Pulmonary artery endothelial cell (primary cell): Measurements from ENCODE around the gene KRTAP12-1. TPM values are rescaled to one million over a fixed set of nuclear protein-coding genes. Genes with fewer than 3 reads are reported as not detected.
"Not testable (repeated sequence)": the region's sequence is repeated elsewhere in the genome, so short reads cannot be mapped to it uniquely, and the experiment has no call there.

ENCODE experiments used
- DNase-seq: peaks from one replicate; pipeline ENCODE4 v3.0.0-alpha.2; 2011; ENCODE audit warnings: low read depth, low spot score
- total RNA-seq: library from RNA; depleted of rRNA; stranded (reverse); fragments of >200 nt; gene quantifications from 2 replicates; pipeline ENCODE4 v1.2.3, GENCODE V29; 2014

KRTAP12-1 gene
- total RNA-seq, 1 donor from 2014 or later, result not detected

DNA sequence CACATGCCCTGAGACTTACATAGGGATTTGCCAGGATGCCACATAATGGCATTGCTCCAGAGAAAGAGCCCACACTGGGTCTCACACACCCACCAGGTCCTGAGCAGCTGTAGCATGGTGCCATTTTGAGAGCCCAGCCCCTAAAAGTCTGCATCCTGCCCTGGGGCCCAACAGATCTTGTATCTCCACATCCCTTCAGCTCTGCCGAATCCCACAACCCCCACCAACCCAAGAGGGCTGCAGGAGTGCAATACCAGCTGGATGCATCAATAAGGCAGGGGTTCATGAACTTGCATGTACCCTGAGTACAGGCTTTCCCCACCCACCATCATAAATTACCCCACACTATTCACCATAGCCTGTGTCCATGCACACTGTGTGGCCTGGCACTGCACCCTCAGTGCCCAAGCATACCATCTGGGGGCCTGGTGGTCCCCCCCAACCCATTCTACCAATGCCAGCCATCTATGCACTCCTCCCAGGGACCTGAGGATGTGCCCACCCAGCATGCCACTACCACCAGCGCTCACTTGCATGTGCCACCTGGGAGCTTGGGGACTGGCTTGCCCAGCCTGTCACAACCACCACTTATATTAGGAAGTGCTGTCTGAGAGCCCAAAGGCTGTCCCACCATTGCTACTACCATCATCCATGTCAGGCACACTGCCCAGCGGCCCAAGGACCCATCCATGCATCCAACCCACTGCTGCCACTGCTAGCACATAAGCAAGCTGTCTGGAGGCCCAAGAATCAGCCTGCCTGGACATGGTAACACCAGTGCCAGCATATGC, 11.1 kb downstream of the KRTAP12-1 start:
- DNase-seq, result no peak

DNA sequence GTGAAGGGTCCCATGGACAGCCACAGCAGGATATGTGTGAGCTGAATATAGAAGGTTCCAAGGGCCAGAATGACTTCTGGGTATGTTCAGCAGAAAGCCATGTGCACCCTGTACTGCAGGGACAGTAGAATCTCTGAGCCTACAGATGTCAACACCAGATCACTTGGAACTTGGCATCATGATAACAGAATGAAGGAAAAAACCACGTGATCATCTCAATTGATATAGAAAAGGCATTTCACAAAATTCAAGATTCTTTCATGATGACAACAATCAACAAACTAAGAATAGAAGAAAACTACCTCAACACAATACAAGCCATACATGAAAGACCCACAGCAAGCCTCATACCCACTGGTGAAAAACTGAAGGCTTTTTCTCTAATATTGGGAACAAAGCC, 14.4 kb downstream of the KRTAP12-1 start:
- DNase-seq, result no peak

- no peak for DNase-seq
Observed at GRCh38 chr21:44666401-44667320, 15.3 kb downstream of the KRTAP12-1 start, which contains the start of gene KRTAP12-2. Gene KRTAP12-2, minus strand, starts transcription at chr21:44666927. Its CDS starts 41 bp downstream, at chr21:44666886.

DNA sequence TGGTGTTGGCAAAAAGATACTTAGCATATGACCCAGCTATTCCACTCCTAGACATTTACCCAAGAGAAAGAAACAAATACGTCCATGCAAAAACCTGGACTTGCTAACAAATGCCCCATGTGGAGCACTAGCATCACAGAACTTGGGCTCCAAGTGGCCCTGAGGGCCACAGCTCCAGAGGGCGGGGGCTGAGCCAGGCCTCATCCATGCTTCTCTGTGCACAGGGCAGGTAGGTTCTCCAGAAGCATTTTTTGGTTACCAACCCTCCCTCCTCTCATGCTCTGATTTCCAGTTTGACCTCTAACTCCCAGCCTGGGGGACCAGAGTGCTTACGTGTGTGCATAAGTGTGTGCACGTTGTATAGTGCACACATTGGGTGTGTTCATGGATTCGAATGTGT, 17.3 kb downstream of the KRTAP12-1 start:
- no peak for DNase-seq

GRCh38 chr21:44661567-44661966, 20.4 kb downstream of the KRTAP12-1 start:
- not testable (repeated sequence) for DNase-seq

DNA sequence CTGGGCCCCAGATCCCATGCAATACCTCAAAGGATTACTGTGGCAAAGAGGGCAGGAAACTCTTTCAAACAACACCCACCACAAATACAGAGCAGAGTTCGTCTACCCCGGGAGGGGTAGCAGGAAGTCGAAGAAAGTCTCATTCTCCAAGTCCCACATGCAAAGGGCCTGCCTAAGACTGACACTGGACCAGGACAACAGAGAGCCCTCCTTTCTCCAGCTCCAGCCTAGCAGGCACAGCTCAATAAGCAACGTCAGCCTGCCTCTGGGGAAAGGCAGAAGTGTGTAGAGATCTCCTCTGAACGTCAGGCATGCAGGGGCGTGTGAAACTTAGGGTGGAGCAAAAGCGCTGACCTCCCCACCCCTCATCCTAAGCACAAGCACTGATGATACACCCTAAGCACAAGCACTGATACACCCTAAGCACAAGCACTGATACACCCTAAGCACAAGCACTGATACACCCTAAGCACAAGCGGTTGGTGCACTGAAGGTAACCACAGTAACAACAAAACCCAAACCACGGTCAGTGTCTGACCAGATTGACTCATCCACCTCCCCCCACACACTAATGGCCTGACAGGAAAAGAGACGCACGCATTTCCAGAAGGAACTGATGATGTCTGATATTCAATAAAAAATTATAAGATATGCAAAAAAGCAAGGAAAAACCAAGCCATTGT, 22.9 kb downstream of the KRTAP12-1 start:
- DNase-seq, result no peak

DNA sequence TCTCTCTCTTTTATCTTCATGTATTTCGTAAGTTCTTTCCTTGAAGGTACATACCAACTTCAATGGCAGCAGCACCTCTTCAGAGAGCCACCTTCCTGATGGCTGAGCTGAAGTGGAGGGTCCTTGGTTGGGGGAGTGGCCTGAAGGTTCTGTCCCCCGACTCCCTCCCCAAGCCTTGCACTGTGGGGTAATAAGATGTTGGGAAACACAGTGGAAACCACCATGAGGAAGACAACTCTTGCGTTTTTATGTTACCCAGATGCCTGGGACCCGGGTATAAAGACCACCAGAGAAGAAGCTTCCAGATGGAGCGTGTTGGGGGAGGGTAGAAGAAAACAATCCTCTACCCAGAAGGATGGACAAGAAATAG, 23.4 kb downstream of the KRTAP12-1 start:
- no peak for DNase-seq

DNA sequence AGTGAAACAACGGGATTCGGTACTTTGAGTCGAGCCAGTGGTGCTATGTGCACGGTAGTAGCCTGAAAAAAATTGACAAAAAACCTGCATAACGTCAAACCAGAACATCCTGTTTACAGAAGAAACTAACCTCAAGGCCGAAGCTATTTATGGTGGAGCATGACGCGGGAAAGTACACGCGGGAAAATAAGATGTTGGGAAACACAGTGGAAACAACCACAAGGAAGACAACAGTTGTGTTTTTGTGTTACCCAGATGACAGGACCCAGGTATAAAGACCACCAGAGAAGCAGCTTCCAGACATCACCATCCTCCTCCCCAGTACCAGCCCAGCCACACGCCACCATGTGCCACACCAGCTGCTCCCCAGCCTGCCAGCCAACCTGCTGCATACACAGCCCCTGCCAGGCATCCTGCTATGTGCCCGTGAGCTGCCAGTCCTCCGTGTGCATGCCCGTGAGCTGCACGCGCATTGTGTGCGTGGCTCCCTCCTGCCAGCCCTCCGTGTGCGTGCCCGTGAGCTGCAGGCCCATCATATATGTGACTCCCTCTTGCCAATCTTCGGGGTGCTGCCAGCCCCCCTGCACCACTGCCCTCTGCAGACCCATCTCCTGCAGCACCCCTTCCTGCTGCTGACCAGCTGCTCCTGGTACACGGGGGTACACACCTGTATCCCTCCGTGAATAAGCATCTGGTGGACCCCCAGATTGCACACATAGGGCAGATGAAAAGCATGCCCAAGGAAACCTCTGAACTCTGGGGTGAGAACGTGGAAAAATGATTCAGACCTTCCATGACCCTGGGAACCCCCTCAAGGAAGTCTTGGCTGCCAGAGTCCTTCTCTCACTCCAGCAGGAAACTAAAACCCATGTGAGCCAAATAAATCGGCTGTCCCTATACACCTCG, 24.1 kb downstream of the KRTAP12-1 start, which contains the start of gene KRTAP12-3:
TSS of gene KRTAP12-3 (plus strand) at position 298 of the 906 bp plus-strand sequence. CDS start at position 346, 48 bp downstream.
- no peak for DNase-seq

- no peak for DNase-seq
Observed at GRCh38 chr21:44656868-44657267, 25.1 kb downstream of the KRTAP12-1 start.

GRCh38 chr21:44654576-44655175, 27.3 kb downstream of the KRTAP12-1 start, which contains the start of gene KRTAP12-4:
Gene KRTAP12-4, minus strand, starts transcription at chr21:44654659. Its CDS starts 45 bp downstream, at chr21:44654614.
- no peak for DNase-seq

GRCh38 chr21:44653656-44654575, 28.0 kb downstream of the KRTAP12-1 start:
- no peak for DNase-seq

GRCh38 chr21:44653123-44653522, 28.8 kb downstream of the KRTAP12-1 start:
- DNase-seq, result no peak

GRCh38 chr21:44650973-44651675, 30.8 kb downstream of the KRTAP12-1 start:
- DNase-seq, result no peak

DNA sequence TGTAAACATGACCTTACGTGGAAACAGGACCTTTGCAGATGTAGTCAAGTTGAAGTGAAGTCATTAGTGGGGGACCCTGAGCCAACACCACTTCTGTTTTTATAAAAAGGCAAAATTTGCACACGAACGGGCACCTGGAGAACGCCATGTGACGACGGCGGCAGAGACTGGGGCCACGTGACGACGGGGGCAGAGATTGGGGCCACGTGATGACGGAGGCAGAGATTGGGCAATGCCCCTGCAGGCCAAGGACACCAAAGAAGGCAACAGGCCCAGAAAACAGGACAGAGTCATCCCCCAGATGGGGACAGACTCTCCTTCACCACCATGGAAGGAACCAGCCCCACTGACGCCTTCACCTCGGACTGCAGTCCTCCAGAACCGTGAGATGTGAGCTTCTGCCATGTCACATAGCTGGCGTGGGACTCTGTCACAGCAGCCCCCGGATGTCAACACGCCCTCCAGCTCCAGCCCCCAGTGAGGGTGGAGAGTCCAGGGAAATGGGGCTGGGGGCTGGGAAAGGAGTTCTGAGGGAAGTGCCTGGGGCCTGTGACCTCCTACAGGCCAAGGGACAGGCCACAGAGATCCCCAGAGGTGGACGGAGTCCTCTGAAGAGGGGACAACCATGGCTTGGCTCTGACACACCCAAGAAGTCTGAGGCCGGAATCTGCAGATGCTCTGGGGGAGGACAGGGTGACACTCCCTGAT, 31.5 kb downstream of the KRTAP12-1 start:
- DNase-seq, result no peak

DNA sequence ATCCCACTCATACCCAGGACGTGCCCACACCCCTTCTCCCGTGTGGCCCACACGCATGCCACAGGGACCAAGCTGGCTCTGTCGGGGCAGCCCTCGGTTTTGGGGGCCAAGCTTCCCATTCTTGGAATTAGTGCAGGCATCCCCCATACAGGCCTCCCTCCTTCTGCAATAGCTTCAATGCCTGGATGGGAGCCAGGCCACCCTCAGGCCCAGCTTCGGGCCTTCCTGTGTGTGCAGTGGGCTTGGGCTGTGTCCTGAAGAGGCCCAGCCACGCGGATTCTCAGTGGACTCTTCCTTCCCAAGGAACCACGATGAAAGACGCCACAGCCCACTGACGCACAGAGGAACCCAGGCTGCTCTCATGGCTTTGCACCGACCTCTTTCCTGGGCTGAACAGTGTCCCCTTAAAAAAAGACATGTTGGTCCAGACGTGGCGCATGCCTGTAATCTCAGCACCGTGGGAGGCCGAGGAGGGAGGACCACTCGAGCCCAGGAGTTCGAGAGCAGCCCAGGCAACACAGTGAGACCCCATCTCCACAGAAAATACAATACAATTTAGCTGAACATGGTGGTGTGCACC, 32.4 kb downstream of the KRTAP12-1 start:
- no peak for DNase-seq

DNA sequence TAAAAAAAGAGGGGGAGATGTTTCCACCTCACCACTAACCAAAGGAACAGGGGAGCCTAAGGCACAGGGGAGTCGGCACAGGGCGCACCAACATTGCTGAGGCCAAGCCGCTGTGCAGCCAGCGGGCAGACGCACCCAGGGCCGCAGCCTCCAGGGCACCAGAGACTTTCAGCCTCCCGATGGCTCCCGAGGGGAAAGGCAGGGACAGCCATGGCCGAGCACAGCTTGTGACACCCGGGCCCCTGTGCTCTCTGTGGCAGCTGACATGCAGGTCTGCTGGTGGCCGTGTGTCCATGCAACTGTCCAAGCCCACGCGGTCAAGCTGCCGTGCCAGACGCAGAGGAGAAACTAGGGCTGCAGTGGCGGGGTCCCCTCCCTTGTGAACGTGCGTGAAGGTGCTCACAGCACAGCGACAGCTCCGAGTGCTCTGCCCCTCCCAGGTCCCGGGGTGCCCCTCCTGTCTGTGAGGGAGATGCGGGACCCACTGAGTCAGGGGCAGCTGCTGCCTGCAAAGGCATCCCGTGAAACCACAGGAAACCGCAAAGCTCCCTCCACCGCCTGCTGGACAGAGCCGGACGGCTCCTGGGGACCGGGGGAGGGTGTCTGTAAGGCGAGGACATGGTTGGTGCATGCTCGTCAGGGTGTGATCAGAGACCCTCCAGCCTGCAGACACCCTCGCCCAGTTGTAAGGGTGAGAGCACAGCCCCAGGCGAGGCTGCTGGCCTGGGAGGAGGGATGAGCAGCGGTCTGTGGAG, 33.2 kb downstream of the KRTAP12-1 start:
- DNase-seq, result no peak

GRCh38 chr21:44647222-44647552, 34.8 kb downstream of the KRTAP12-1 start:
- no peak for DNase-seq
